ENCODE measurements around the gene PKHD1. TPM values are rescaled to one million over a fixed set of nuclear protein-coding genes. Genes with fewer than 3 reads are reported as not detected.

PKHD1 gene
- total RNA-seq, 1 donor from 2014 or later: not detected

- no peaks in the 10 kb centered on the region for H3K36me3 Mint-ChIP-seq (ENCODE audit: low read depth)
- DNase-seq (ENCODE audit: low spot score): no peak
- H3K4me3 Mint-ChIP-seq (ENCODE audit: unreplicated experiment): no peak overlapping the region
- no peaks in the 10 kb centered on the region for H3K4me1 Mint-ChIP-seq (ENCODE audit: low read depth)
- TF ChIP-seq CTCF (IDR thresholded peaks at IDR 0.05): no peak
- H3K27me3 Mint-ChIP-seq (ENCODE audit: low read depth): no peaks in the 10 kb centered on the region
- H3K9me3 Mint-ChIP-seq (ENCODE audit: low read depth): no peaks in the 10 kb centered on the region
- H3K27ac Mint-ChIP-seq (ENCODE audit: unreplicated experiment): no peak overlapping the region
These were observed 269.6 kb downstream of the PKHD1 start for GRCh38 chr6:51817832-51818231.

- DNase-seq (ENCODE audit: low spot score): no peak
- Mint-ChIP-seq H3K9me3 (ENCODE audit: low read depth) (peaks cover 14% of the 10 kb centered on the region), H3K4me1 (ENCODE audit: low read depth) (no peaks in the 10 kb centered on the region), H3K27me3 (ENCODE audit: low read depth) (no peaks in the 10 kb centered on the region), H3K36me3 (ENCODE audit: low read depth) (peaks cover 1% of the 10 kb centered on the region), H3K27ac (ENCODE audit: unreplicated experiment) (no peak overlapping the region), H3K4me3 (ENCODE audit: unreplicated experiment) (no peak overlapping the region)
- TF ChIP-seq CTCF (IDR thresholded peaks at IDR 0.05): no peak
These were observed 273.0 kb downstream of the PKHD1 start for GRCh38 chr6:51814418-51814817.

GRCh38 chr6:51813904-51814303 is 273.5 kb downstream of the PKHD1 start:
- Mint-ChIP-seq H3K4me3 (ENCODE audit: unreplicated experiment) (no peak overlapping the region), H3K4me1 (ENCODE audit: low read depth) (no peaks in the 10 kb centered on the region), H3K27me3 (ENCODE audit: low read depth) (no peaks in the 10 kb centered on the region), H3K36me3 (ENCODE audit: low read depth) (peaks cover 1% of the 10 kb centered on the region), H3K9me3 (ENCODE audit: low read depth) (peaks cover 18% of the 10 kb centered on the region), H3K27ac (ENCODE audit: unreplicated experiment) (no peak overlapping the region)
- TF ChIP-seq CTCF (IDR thresholded peaks at IDR 0.05): no peak
- DNase-seq (ENCODE audit: low spot score): no peak

- H3K9me3 Mint-ChIP-seq (ENCODE audit: low read depth): peaks cover 18% of the 10 kb centered on the region
- no peak for TF ChIP-seq CTCF (IDR thresholded peaks at IDR 0.05)
- DNase-seq (ENCODE audit: low spot score): no peak
- no peak overlapping the region for H3K27ac Mint-ChIP-seq (ENCODE audit: unreplicated experiment)
- H3K36me3 Mint-ChIP-seq (ENCODE audit: low read depth): peaks cover 1% of the 10 kb centered on the region
- H3K27me3 Mint-ChIP-seq (ENCODE audit: low read depth): no peaks in the 10 kb centered on the region
- no peak overlapping the region for H3K4me3 Mint-ChIP-seq (ENCODE audit: unreplicated experiment)
- no peaks in the 10 kb centered on the region for H3K4me1 Mint-ChIP-seq (ENCODE audit: low read depth)
These were observed 275.2 kb downstream of the PKHD1 start for GRCh38 chr6:51812231-51812630.

- no peak for DNase-seq (ENCODE audit: low spot score)
- no peak overlapping the region for H3K4me3 Mint-ChIP-seq (ENCODE audit: unreplicated experiment)
- no peak overlapping the region for H3K27ac Mint-ChIP-seq (ENCODE audit: unreplicated experiment)
- no peak for TF ChIP-seq CTCF (IDR thresholded peaks at IDR 0.05)
- no peaks in the 10 kb centered on the region for H3K27me3 Mint-ChIP-seq (ENCODE audit: low read depth)
- H3K4me1 Mint-ChIP-seq (ENCODE audit: low read depth): no peaks in the 10 kb centered on the region
- H3K9me3 Mint-ChIP-seq (ENCODE audit: low read depth): peaks cover 15% of the 10 kb centered on the region
- H3K36me3 Mint-ChIP-seq (ENCODE audit: low read depth): peaks cover 1% of the 10 kb centered on the region
These were observed 281.9 kb downstream of the PKHD1 start for GRCh38 chr6:51805517-51805916.
